HCT116 (cell line): Measurements from ENCODE around the gene SOST. TPM values are rescaled to one million over a fixed set of nuclear protein-coding genes. Genes with fewer than 3 reads are reported as not detected.

Source experiments
- ATAC-seq: fragments of 200-7000 bp; cut with Tn5 transposase; 2 replicates; pipeline ENCODE4 v1.9.1; 2020; ENCODE audit warnings: mild to moderate bottlenecking, moderate library complexity
- BruUV-seq: library from RNA; stranded (reverse); fragments of 400-500 nt; replicated peaks from 2 replicates; lab custom pipeline; 2021; lab: Mats Ljungman, UMichigan
- CTCF ChIA-PET: fragments of 300-600 bp; sonication (Branson Sonifier 250); formaldehyde crosslinking; loops from one replicate; lab custom pipeline; 2021; ENCODE audit warnings: antibody characterized with exemption; lab: Charles Lee
- POLR2A ChIA-PET: fragments of 300-600, 350-600 bp; sonication (Branson Sonifier 250); formaldehyde crosslinking; loops from one replicate; lab custom pipeline; 2021; ENCODE audit warnings: antibody characterized with exemption; lab: Charles Lee
- RAD21 ChIA-PET, 2 experiments: fragments of 300-600 bp; sonication (Branson Sonifier 250); formaldehyde crosslinking; loops; one replicate each; lab custom pipeline; 2023; ENCODE audit warnings: low total read pairs in 2 of 2; ENCODE audit not compliant: uncharacterized antibody in 2 of 2, unreplicated experiment in 2 of 2, low non-redundant PET in 1 of 2; lab: Charles Lee
- DNase-seq: peaks from one replicate; pipeline ENCODE4 v3.0.0-alpha.2; 2010; ENCODE audit warnings: low read depth, low spot score
- H2AFZ ChIP-seq: fragments of 200-600 bp; shearing (Covaris generic), sonication (generic); 2 replicates; pipeline ENCODE4 v1.6.1; 2017; ENCODE audit warnings: low read depth, mixed run types, mixed read lengths, antibody characterized with exemption, low read length; ENCODE audit not compliant: poor library complexity, severe bottlenecking
- H3K27ac ChIP-seq: 2 replicates; pipeline ENCODE4 v1.5.1; 2012; ENCODE audit warnings: low read depth, low read length
- H3K27me3 ChIP-seq: fragments of 200-600 bp; sonication (generic); 2 replicates; pipeline ENCODE4 v1.6.1; 2016; ENCODE audit warnings: mixed run types, low read length, mixed read lengths; ENCODE audit not compliant: insufficient read depth
- H3K36me3 ChIP-seq, 2 experiments: fragments of 200-500 bp in 1 of 2; fragments of 200-600 bp in 1 of 2; sonication (Bioruptor generic) in 1 of 2; sonication (generic) in 1 of 2; 2 replicates each; pipeline versions ENCODE4 v1.5.1 to v1.6.1; 2014 to 2016; ENCODE audit warnings: low read length in 2 of 2, inconsistent platforms in 1 of 2, mixed read lengths in 1 of 2, mixed run types in 1 of 2; ENCODE audit not compliant: insufficient read depth in 2 of 2, control insufficient read depth in 1 of 2
- H3K4me1 ChIP-seq, 2 experiments: fragments of 200-600 bp in 1 of 2; sonication (generic) in 1 of 2; 2 replicates each; pipeline versions ENCODE4 v1.5.1 to v1.6.1; 2012 to 2017; ENCODE audit warnings: low read length in 2 of 2, inconsistent platforms in 1 of 2, mild to moderate bottlenecking in 1 of 2, mixed read lengths in 1 of 2, mixed run types in 1 of 2, moderate library complexity in 1 of 2; ENCODE audit not compliant: insufficient read depth in 2 of 2, control insufficient read depth in 1 of 2
- H3K4me2 ChIP-seq: fragments of 200-600 bp; sonication (generic); 2 replicates; pipeline ENCODE4 v1.6.1; 2017; ENCODE audit warnings: mixed run types, low read length, mixed read lengths
- H3K4me3 ChIP-seq, 2 experiments: fragments of 200-600 bp in 1 of 2; sonication (generic) in 1 of 2; replicated peaks in 1 of 2; 2 replicates each; pipeline ENCODE4 v1.5.1; 2011 to 2016; ENCODE audit warnings: low read length in 2 of 2, control low read depth in 1 of 2, low read depth in 1 of 2, mild to moderate bottlenecking in 1 of 2, mixed read lengths in 1 of 2, mixed run types in 1 of 2
- H3K79me2 ChIP-seq: fragments of 200-600 bp; sonication (generic); 2 replicates; pipeline ENCODE4 v1.6.1; 2017; ENCODE audit warnings: mild to moderate bottlenecking, mixed run types, low read length, moderate library complexity, mixed read lengths; ENCODE audit not compliant: insufficient read depth
- H3K9ac ChIP-seq: fragments of 200-600 bp; sonication (generic); 2 replicates; pipeline ENCODE4 v1.6.1; 2016; ENCODE audit warnings: low read length, mixed read lengths
- H3K9me2 ChIP-seq: fragments of 200-600 bp; sonication (generic), shearing (Covaris generic); 2 replicates; pipeline ENCODE4 v1.6.1; 2017; ENCODE audit warnings: mixed run types, mild to moderate bottlenecking, moderate library complexity; ENCODE audit not compliant: insufficient read depth
- H3K9me3 ChIP-seq, 2 experiments: fragments of 200-500 bp in 1 of 2; fragments of 200-600 bp in 1 of 2; sonication (Bioruptor generic) in 1 of 2; sonication (generic) in 1 of 2; 2 replicates each; pipeline ENCODE4 v1.6.1; 2014 to 2017; ENCODE audit warnings: low read length in 2 of 2, mixed read lengths in 2 of 2, inconsistent platforms in 1 of 2, low read depth in 1 of 2, mild to moderate bottlenecking in 1 of 2, mixed run types in 1 of 2, moderate library complexity in 1 of 2; ENCODE audit not compliant: control insufficient read depth in 1 of 2, insufficient read depth in 1 of 2
- H4K20me1 ChIP-seq: fragments of 200-600 bp; sonication (generic), shearing (Covaris generic); 2 replicates; pipeline ENCODE4 v1.6.1; 2017; ENCODE audit warnings: mixed run types, mild to moderate bottlenecking, moderate library complexity; ENCODE audit not compliant: insufficient read depth
- ELF1 ChIP-seq: IDR thresholded peaks from 2 replicates; pipeline ENCODE4 v1.6.1; 2012; ENCODE audit warnings: low read depth, borderline replicate concordance
- EZH2 ChIP-seq: fragments of 200-600 bp; sonication (generic); IDR thresholded peaks from 2 replicates; pipeline ENCODE4 v1.6.1; 2017; ENCODE audit warnings: antibody characterized with exemption, mixed run types
- EZH2phosphoT487 ChIP-seq: fragments of 200-600 bp; IDR thresholded peaks from 2 replicates; pipeline ENCODE4 v1.6.1; 2018; ENCODE audit warnings: antibody characterized with exemption, borderline replicate concordance
- JUND ChIP-seq: IDR thresholded peaks from 2 replicates; pipeline ENCODE4 v1.6.1; 2012
- POLR2A ChIP-seq: IDR thresholded peaks from 2 replicates; pipeline ENCODE4 v1.7.0; 2011; ENCODE audit warnings: borderline replicate concordance; ENCODE audit not compliant: insufficient read depth, insufficient read length; ENCODE audit errors: extremely low read depth
- SP1 ChIP-seq: IDR thresholded peaks from 2 replicates; pipeline ENCODE4 v1.6.1; 2012; ENCODE audit warnings: low read depth
- TCF7L2 ChIP-seq: IDR thresholded peaks from 2 replicates; pipeline ENCODE4 v1.7.0; 2011; ENCODE audit warnings: borderline replicate concordance, inconsistent platforms; ENCODE audit not compliant: insufficient read depth, insufficient read length; ENCODE audit errors: extremely low read depth
- YY1 ChIP-seq: IDR thresholded peaks from 2 replicates; pipeline ENCODE4 v1.6.1; 2011; ENCODE audit warnings: low read length, low read depth, moderate library complexity, mild to moderate bottlenecking; ENCODE audit not compliant: insufficient replicate concordance; ENCODE audit errors: extremely low read depth
- ZFX ChIP-seq: fragments of 450-650 bp; IDR thresholded peaks from 2 replicates; pipeline ENCODE4 v1.6.1; 2017
- intact Hi-C: fragments of 100-400 bp; cut with micrococcal nuclease; formaldehyde crosslinking; loops from 2 replicates; pipeline ENCODE4 v1.10.0; 2022
- total RNA-seq: library from RNA; stranded (reverse); gene quantifications from one replicate; pipeline ENCODE4 v1.2.1, GENCODE V29; 2021; ENCODE audit not compliant: unreplicated experiment
- TF ChIP-seq, protein P1 (sequence below): IDR thresholded peaks from 2 replicates; pipeline ENCODE4 v1.6.1; 2012; ENCODE audit warnings: low read depth
- TF ChIP-seq, protein P2 (sequence below): IDR thresholded peaks from 2 replicates; pipeline ENCODE4 v1.6.1; 2012

The SOST gene
- total RNA-seq, 1 experiment from 2014 or later: not detected

DNA sequence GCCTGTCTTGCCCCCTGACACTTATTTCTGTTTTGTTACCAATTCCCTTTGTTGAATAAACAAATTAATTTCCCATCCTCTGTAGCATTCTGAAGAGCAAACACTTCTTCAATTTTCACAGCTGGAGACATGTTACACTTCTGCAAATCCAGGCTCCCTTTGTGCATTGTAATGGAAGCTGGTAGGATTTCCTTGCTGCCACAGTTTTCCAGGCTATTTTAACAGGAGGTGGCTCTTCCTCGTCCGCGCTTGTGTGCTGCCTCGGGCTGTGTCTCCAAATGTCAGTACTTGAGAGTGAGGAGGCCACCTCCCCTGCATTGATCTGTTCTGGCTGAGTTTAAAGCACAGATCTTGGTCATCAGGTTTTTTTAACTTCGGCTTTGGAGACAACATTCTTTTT, 40.0 kb downstream of the SOST start:
- H3K27me3 ChIP-seq: no peaks in the 10 kb centered on the region
- no peaks in the 10 kb centered on the region for H3K36me3 ChIP-seq
- no peak overlapping the region for H3K4me2 ChIP-seq
- no peak for DNase-seq
- H3K4me1 ChIP-seq: peaks cover 0 to 34% of the 10 kb centered on the region in 2 experiments; a peak in 2 of 4 replicates
- ChIA-PET RAD21 (no interaction called here), POLR2A (no interaction called here), CTCF (no interaction called here)
- TF ChIP-seq POLR2A (no peak), ZFX (no peak), EZH2phosphoT487 (no peak), TCF7L2 (no peak), EZH2 (no peak), ELF1 (no peak), SP1 (no peak), JUND (no peak), YY1 (no peak)
- TF ChIP-seq, protein P1, sequence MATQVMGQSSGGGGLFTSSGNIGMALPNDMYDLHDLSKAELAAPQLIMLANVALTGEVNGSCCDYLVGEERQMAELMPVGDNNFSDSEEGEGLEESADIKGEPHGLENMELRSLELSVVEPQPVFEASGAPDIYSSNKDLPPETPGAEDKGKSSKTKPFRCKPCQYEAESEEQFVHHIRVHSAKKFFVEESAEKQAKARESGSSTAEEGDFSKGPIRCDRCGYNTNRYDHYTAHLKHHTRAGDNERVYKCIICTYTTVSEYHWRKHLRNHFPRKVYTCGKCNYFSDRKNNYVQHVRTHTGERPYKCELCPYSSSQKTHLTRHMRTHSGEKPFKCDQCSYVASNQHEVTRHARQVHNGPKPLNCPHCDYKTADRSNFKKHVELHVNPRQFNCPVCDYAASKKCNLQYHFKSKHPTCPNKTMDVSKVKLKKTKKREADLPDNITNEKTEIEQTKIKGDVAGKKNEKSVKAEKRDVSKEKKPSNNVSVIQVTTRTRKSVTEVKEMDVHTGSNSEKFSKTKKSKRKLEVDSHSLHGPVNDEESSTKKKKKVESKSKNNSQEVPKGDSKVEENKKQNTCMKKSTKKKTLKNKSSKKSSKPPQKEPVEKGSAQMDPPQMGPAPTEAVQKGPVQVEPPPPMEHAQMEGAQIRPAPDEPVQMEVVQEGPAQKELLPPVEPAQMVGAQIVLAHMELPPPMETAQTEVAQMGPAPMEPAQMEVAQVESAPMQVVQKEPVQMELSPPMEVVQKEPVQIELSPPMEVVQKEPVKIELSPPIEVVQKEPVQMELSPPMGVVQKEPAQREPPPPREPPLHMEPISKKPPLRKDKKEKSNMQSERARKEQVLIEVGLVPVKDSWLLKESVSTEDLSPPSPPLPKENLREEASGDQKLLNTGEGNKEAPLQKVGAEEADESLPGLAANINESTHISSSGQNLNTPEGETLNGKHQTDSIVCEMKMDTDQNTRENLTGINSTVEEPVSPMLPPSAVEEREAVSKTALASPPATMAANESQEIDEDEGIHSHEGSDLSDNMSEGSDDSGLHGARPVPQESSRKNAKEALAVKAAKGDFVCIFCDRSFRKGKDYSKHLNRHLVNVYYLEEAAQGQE: no peak
- TF ChIP-seq, protein P2, sequence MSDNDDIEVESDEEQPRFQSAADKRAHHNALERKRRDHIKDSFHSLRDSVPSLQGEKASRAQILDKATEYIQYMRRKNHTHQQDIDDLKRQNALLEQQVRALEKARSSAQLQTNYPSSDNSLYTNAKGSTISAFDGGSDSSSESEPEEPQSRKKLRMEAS: no peak
- no peak overlapping the region for H3K4me3 ChIP-seq
- H3K79me2 ChIP-seq: no peaks in the 10 kb centered on the region
- no peaks in the 10 kb centered on the region for H3K9me2 ChIP-seq
- no peaks in the 10 kb centered on the region for H3K9me3 ChIP-seq
- H2AFZ ChIP-seq: no peak overlapping the region
- no peaks in the 10 kb centered on the region for H4K20me1 ChIP-seq
- BruUV-seq: no TSS peak
- intact Hi-C loops: loop anchor here (2.0 kb wide), 1 partner anchor 16 kb away; no protein-coding TSS in a partner anchor
- H3K27ac ChIP-seq: no peak overlapping the region
- ATAC-seq: no peak
- no peak overlapping the region for H3K9ac ChIP-seq
